HG03520 (cell line): ENCODE measurements around the gene CNBP.
A peak's percentile ranks its signal among the peaks of the same experiment; 100 is the strongest.

Experiments used
- ATAC-seq: cut with Tn5 transposase; IDR thresholded peaks from one replicate; pipeline ENCODE4 v1.9.1; 2021; ENCODE audit warnings: mild to moderate bottlenecking, moderate library complexity; ENCODE audit not compliant: unreplicated experiment

The CNBP gene

DNA sequence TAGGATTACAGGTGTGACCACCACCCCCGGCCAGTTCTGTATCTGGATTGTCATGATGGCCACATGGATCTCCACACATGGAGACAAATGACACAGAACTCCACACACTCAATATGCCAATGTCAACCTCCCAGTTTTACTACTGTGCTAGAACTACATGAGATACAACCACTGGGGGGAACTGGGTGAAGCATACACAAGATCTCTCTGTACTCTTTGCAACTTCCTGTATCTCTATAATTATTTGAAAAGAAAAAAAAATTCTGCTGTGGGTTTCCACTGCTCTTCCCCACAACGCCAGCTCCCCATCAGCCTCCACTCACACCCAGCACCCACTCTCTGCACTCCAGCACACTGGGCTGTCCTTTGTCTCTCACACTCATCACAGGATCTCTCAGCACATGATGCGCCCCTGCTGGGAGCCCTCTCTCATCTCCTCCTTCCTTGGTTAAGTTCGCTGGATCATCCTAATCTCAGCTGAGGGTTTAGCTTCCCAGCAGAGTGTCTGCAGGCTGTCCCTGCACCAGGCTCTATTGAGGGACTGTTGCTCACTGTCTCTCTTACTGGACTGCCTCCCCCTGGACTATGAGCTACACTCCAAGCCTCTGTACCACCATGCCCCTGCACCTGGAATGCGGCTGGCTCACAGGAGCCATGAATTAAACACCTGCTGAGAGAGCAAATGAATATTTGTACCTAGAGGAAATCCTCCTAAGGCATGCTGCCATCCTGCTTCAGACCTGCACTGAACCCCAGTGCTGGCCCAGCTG, 51.4 kb downstream of the CNBP start:
- no peak for ATAC-seq

DNA sequence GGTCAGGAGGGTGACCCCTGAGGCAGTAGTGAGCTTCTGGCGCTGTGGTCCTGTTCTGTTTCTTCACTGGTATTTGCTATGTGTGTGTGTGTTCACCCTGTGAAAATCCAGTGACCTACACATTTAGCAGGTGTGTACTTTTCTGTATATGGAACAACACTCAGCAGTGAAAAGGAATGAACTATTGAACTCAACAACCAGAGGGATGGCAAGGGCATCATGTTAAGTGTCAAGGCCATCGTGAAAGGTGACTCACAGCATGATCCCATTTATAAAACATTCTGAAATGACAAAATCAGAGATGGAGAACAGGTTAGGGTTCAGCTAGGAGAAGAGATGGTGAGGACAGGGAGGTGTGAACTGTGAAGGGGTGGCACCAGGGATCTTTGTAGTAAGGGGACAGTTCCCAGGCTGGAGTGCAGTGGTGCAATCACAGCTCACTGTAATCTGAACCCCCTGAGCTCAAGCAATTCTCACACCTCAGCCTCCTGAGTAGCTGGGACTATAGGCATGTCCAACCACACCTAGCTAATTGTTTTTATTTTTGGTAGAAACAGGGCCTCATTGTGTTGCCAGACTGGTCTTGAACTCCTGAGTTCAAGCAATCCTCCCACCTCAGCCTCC, 52.1 kb downstream of the CNBP start:
- no peak for ATAC-seq

DNA sequence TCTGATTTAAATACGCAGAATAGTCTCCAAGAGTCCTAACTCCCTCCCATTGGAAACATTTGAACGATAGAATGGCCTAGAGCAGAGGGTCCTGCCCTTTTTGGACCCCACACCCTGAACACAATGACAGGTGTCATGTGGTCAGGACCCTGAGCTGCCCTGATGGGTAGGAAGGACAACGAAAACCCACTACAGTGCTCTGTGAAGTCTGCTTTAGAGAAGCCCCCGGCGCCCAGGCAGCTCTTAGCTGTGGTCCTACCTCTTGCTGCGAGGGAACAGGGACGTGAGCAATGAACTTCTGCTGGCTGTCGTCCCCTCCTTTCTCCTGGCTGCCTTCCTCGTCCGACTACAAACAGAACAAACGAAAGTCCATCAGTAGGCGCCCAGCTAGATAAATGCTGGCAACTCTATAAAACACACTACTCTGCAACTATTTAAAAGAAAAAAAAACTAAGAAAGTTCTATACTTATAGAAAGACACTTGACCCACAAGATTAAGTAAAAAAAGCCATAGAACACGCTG, 53.3 kb downstream of the CNBP start:
- no peak for ATAC-seq

DNA sequence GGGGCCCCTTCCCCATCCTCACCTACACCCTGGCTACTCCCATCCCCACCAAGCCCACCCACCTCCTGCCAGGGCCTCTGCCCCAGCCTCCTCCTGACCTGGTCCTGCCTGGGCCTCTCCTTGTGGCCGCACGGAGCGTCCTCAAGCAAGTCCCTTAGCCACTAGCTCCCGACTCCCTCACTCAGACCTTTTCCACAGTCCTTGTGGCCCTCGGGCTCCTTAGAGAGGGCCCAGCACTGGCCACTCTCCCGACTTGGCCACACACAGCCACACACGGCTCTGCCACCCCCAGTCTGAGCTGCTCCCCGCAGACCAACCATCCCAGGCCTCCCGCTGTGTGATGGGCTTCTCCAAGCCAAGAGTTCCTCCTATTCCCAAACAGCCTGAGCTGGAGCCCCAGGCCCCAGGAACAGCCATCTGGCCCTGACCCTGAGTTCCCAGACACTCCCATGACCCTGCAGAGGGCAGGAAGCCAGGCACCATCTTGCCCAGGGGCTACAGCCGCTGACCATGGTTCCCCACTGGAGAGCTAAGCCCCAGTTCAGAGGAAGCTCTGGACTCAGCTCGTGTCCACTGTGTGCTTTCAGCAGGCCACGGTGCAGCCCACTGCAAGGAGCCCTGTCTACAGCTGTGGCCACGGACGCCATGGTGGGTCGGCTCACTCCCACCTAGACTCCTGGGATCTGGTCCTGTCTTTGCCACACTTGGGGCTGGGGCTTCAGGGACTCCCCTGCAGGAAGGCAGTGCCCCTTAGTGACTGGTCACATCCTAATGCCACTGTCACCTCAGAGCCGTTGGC, 55.1 kb downstream of the CNBP start:
- ATAC-seq = no peak

DNA sequence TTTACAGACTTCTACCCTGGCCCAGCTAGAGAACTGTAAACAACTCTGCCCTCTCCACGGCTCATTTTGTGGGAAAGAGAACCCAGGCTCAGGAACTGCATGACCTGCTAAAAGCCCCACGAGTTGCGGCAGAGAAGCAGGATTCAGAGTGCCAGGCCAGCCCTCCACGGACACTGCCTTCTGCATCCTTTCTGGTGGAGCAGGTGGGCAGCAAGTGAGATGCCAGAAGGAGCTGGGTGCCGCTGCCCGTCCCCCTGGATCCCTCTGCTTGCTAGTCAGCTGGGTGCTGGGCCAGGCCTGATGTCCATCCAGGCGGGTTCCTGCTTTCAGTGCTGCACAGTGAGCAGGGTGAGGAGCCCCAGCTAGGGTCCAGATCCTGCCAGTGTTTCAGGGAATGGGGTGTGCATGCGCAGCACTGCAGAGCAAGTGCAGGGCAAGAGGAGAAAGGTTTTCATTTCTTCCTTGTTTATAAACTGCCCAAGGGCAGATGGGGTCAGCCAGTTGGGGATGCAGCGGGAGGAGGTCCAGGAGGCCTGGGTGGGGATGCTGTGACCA, 56.9 kb downstream of the CNBP start:
- ATAC-seq = no peak

DNA sequence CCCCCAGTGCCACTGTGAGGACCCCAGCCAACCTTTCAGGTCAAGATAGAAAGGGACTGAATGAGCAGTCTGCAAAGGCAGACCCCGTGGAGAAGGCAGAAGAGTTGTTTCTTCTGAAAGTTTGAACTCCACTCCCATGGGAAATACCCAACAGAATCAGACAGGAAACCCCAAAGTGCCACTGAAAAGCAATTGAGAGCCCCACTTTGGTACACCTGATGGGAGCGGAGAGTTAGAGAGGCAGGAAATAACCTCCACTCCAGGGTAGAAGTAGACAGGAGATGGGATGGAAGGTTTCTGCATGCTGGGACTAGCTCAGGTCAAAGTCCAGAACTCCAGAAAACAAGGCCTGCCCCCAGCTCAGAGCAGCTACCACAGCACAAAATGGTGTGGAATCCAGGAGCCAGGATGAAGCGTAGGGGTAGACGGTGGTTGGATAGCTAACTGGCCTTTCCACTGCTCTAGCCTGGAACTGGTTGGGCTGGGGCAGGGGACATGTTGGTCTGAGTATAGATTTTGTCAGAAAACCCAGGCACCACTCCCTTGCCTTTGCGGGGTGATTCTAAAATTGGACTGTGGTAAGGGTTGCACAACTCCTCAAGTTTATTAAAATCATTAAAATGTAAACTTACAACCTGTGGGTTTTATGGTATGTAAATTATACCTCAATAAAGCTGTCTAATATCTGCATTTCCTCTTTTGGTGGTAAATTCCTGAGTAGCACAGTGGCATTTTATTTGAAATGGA, 60.2 kb downstream of the CNBP start:
- ATAC-seq = no peak

DNA sequence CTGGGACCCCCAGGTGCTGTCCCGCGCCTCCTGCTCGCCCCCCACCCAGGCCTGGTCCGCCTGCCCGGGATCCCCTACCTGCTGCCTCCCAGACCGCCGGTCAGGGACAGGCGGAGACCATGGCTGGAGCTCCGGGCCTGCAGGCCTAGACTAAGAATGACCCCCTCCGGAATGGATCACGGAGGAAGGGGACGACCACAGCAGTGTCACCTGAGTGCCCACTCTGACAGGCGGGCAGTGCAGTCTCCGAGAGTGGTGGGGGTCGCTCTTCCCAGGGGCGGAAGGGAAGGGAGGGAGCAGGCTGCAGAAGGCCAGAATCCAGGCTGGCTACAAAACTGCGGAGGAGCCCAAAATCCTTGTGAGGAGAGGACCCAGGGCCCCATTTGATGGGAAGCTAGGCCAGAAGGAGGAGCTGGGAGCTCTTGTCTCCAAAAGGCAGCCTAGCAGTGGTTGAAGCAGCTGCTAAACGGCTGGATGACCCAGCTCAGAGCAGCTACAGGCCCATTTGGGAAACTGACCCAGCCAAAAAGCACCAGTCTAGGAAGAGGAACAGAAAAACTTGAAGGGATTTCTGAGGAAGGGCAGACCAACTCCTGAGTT, 61.2 kb downstream of the CNBP start:
- ATAC-seq = no peak

DNA sequence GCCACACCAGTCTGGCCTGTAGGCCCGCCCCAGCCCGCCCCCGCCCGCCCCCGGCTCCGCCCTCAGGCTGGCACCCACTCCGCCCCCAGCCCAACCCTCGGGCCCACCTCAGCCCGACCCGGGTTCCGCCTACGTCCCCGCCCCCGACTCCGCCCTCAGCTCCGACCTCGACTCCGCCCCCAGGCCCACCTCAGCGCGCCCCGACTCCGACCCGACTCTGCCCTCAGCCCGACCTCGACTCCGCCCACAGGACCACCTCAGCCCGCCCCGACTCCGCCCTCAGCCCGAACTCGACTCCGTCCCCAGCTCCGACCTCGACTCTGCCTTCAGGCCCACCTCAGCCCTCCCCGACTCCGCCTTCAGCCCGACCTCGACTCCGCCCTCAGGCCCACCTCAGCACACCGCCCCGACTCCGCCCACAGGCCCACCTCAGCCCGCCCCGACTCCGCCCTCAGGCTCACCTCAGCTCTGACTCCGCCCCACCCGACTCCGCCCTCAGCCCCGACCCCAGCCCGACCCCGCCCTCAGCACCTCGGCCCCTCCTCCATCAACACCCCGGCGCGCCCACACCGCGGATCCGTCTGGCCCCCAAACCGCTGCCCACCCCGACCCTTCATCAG, 61.8 kb downstream of the CNBP start, which contains the start of gene RAB43:
Gene RAB43, minus strand, starts transcription at position 13 of the 620 bp plus-strand sequence. CDS start 315 bp downstream, outside the sequence.
- ATAC-seq = peak; percentile 42

DNA sequence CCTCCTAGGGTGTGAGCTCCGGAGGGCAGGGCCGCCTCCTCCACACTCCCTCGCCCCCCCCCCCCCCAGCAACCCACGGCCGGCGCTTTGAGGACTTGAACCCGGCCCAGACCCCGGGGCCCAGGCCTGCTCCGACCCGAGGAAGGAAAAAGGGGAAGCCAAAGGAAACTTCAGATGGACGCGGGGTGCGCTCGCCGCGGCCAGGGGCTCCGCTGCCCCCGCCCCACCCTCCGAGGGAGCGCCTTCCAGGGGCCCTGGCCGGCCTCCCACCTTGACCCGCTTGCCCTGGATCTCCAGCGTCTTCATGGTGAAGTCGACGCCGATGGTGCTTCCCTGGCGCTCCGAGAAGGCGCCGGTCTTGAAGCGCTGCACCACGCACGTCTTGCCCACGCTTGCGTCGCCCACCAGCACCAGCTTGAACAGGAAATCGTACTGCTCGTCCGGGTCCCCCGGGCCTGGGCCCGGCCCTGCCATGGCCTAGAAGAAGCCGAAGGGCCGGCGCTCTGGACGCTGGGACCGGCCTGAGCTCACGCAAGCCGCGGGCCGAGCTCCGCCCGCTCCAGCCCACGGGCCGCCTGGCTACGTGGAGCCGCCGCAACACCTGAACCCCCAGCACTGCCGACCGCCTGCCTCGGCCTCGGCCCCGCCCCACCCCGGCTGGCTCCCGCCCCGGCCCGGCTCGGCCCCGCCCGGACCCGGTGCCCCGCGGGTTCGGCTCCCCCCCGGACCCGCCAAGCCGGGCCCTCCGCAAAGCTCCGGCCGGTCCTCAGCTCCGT, 62.5 kb downstream of the CNBP start:
- ATAC-seq = peak; percentile 18

DNA sequence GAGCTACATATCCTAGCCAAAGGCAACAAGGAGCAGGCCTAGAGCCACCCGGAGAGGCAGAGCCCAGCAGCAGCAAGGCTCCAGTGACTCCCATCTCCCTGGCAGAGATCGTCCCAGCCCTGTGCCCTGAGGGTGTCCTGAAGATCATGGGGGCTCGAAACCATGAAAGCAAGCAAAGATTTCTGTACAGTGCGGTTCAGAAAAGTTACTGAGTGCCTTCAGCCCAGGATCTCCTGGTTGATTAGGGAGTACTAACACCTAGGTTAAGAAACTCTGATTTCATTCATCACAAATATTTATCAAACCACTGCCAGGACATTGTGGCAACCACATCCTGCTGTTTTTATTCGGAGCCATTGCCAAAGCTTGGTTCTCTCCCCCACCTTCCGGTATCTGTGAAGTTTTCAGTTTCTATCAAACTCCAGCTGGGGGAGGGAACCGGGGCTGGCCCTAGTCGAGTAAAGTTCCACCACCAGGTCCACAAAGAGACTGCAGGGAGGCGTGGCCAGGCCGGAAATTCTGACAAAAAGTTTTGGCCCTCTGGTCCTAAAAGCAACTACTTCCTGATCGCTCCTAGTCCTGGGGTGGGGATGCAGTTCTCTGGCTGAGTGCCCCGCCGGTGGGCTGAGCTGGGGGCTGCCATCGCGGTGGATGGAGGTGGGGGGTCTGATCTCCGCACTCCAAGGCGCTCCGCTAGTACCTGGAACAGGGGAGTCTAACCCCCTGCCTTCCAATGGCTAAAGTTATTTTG, 63.3 kb downstream of the CNBP start:
- ATAC-seq = peak; percentile 54

DNA sequence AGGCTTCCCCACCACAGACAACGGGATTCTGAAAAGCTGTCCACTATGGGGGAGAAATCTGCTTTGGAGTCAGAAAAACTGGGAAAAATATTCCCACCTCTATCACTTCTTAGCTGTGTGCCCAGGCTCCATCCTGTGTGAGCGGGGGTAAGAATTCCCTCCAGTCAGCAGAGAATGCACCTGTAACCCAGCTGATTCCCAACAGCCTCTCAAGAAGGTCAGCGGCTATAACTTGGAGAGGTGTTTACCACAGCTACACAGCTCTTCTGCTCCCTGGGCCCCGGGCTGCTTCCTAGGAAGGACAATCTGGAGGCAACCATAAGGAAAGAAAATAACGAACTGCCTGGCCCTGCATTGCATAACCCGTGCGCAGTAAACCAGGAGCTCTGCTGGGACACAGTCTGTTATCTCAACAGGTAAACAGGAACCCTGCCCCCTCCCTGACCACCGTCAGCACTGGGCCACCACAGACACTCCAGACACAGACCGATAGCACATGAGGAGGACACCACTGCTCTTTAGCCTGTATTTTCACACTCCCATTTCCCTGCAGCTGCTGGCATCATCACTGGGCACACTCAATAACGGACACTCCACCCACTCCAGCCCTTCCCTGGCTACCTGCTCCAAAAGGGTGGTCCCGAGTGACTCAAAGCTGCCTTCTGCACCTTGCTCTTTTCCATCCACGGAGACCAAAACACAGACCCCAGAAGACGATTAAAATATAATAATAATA, 64.2 kb downstream of the CNBP start:
- ATAC-seq = no peak

DNA sequence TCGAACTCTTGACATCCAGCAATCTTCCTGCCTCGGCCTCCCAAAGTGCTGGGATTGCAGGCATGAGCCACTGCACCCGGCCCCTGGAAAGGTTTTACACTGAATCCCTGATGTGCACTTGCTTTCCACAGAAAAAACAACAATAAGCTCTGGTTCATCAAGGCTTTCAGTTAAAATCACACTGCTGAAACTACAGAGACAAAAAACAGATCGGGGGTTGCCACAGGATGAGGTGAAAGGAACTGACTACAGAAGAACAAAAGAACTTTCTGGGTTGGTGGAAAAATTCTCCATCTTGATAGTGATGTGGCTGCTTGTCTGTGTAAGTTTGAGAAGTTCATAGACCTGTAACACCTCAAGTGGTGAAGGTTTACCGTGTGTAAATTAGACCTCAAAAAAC, 65.0 kb downstream of the CNBP start:
- ATAC-seq = no peak
